IMR-90 (cell line): Measurements from ENCODE around the gene KCNMB3. TPM values are rescaled to one million over a fixed set of nuclear protein-coding genes. Genes with fewer than 3 reads are reported as not detected.

Experiments
- ATAC-seq: fragments of 200-7000 bp; cut with Tn5 transposase; 2 replicates; pipeline ENCODE4 v1.9.1; 2020; ENCODE audit warnings: low read depth, mild to moderate bottlenecking, moderate library complexity
- BruUV-seq: library from RNA; stranded (reverse); fragments of 400-500 nt; replicated peaks from 2 replicates; lab custom pipeline; 2021; lab: Mats Ljungman, UMichigan
- CTCF ChIA-PET: fragments of 300-600 bp; formaldehyde crosslinking; extraction: SDS; loops from one replicate; lab custom pipeline; 2021; ENCODE audit warnings: antibody characterized with exemption; lab: Yijun Ruan, JAX
- POLR2A ChIA-PET: fragments of 300-600 bp; sonication (Branson Sonifier 250); formaldehyde crosslinking; loops from one replicate; lab custom pipeline; 2022; ENCODE audit warnings: antibody characterized with exemption; ENCODE audit not compliant: unreplicated experiment; lab: Charles Lee
- DNase-seq: peaks from one replicate; pipeline ENCODE4 v3.0.0; 2013
- H2AFZ ChIP-seq: replicated peaks from 2 replicates; pipeline ENCODE3; 2013; ENCODE audit warnings: low read length, mild to moderate bottlenecking; ENCODE audit not compliant: poor library complexity
- H2AK5ac ChIP-seq: 2 replicates; pipeline ENCODE4 v1.6.1; 2013; ENCODE audit warnings: low read depth, low read length, inconsistent platforms
- H2AK9ac ChIP-seq: replicated peaks from 2 replicates; pipeline ENCODE3; 2013; ENCODE audit warnings: mild to moderate bottlenecking, low read depth, low read length, moderate library complexity; ENCODE audit not compliant: poor library complexity
- H2BK120ac ChIP-seq: 2 replicates; pipeline ENCODE4 v1.6.1; 2013; ENCODE audit warnings: low read depth, low read length, inconsistent platforms
- H2BK15ac ChIP-seq: 3 replicates; pipeline ENCODE4 v1.6.1; 2013; ENCODE audit warnings: low read depth, low read length, inconsistent platforms
- H2BK20ac ChIP-seq: 2 replicates; pipeline ENCODE4 v1.6.1; 2013; ENCODE audit warnings: low read depth, mild to moderate bottlenecking, inconsistent platforms, low read length, moderate library complexity
- H2BK5ac ChIP-seq: 2 replicates; pipeline ENCODE4 v1.6.1; 2013; ENCODE audit warnings: mild to moderate bottlenecking, low read depth, low read length, inconsistent platforms; ENCODE audit not compliant: poor library complexity, severe bottlenecking
- H3K14ac ChIP-seq: replicated peaks from 2 replicates; pipeline ENCODE4 v1.6.1; 2013; ENCODE audit warnings: low read depth, low read length, inconsistent platforms
- H3K18ac ChIP-seq: 2 replicates; pipeline ENCODE4 v1.6.1; 2013; ENCODE audit warnings: low read depth, low read length, control low read depth
- H3K23ac ChIP-seq: 2 replicates; pipeline ENCODE4 v1.6.1; 2013; ENCODE audit warnings: low read depth, low read length, inconsistent platforms
- H3K27ac ChIP-seq: 2 replicates; pipeline ENCODE4 v1.5.1; 2013; ENCODE audit warnings: mild to moderate bottlenecking, control low read depth, low read length; ENCODE audit not compliant: insufficient read depth
- H3K27me3 ChIP-seq: 2 replicates; pipeline ENCODE4 v1.6.1; 2013; ENCODE audit warnings: low read length; ENCODE audit not compliant: control insufficient read depth, insufficient read depth
- H3K36me3 ChIP-seq: 2 replicates; pipeline ENCODE4 v1.6.1; 2013; ENCODE audit warnings: low read length, mixed read lengths; ENCODE audit not compliant: control insufficient read depth, insufficient read depth
- H3K4ac ChIP-seq: 2 replicates; pipeline ENCODE4 v1.6.1; 2013; ENCODE audit warnings: low read depth, low read length, inconsistent platforms
- H3K4me1 ChIP-seq: 2 replicates; pipeline ENCODE4 v1.6.1; 2013; ENCODE audit warnings: low read length, mixed read lengths; ENCODE audit not compliant: control insufficient read depth, insufficient read depth
- H3K4me2 ChIP-seq: 2 replicates; pipeline ENCODE4 v1.6.1; 2013; ENCODE audit warnings: low read depth, mild to moderate bottlenecking, control low read depth, low read length, moderate library complexity
- H3K4me3 ChIP-seq: 2 replicates; pipeline ENCODE4 v1.5.1; 2013; ENCODE audit warnings: low read depth, mild to moderate bottlenecking, control low read depth, low read length, moderate library complexity; ENCODE audit not compliant: insufficient read depth
- H3K56ac ChIP-seq: 2 replicates; pipeline ENCODE4 v1.6.1; 2013; ENCODE audit warnings: low read length, inconsistent platforms; ENCODE audit not compliant: insufficient read depth; ENCODE audit errors: extremely low read depth
- H3K79me1 ChIP-seq, 2 experiments: 2 replicates each; pipeline ENCODE4 v1.6.1; 2013; ENCODE audit warnings: low read length in 2 of 2, inconsistent platforms in 1 of 2, low read depth in 1 of 2
- H3K9ac ChIP-seq: 2 replicates; pipeline ENCODE4 v1.6.1; 2013; ENCODE audit warnings: low read depth, low read length, control low read depth
- H3K9me1 ChIP-seq: 2 replicates; pipeline ENCODE4 v1.6.1; 2013; ENCODE audit warnings: low read length, inconsistent platforms; ENCODE audit not compliant: insufficient read depth
- H3K9me3 ChIP-seq: 2 replicates; pipeline ENCODE4 v1.6.1; 2013; ENCODE audit warnings: low read length; ENCODE audit not compliant: control insufficient read depth, insufficient read depth
- H4K20me1 ChIP-seq: 2 replicates; pipeline ENCODE4 v1.6.1; 2013; ENCODE audit warnings: low read length, inconsistent platforms; ENCODE audit not compliant: insufficient read depth
- H4K5ac ChIP-seq: 2 replicates; pipeline ENCODE4 v1.6.1; 2013; ENCODE audit warnings: mild to moderate bottlenecking, low read depth, low read length, control low read depth
- H4K8ac ChIP-seq, 2 experiments: 2 replicates each; pipeline ENCODE4 v1.6.1; 2013; ENCODE audit warnings: low read depth in 2 of 2, low read length in 2 of 2, control low read depth in 1 of 2, inconsistent platforms in 1 of 2
- H4K91ac ChIP-seq: 2 replicates; pipeline ENCODE4 v1.6.1; 2013; ENCODE audit warnings: low read depth, low read length, inconsistent platforms; ENCODE audit not compliant: insufficient read depth
- BHLHE40 ChIP-seq: fragments of 150-350 bp; IDR thresholded peaks from 2 replicates; pipeline ENCODE4 v1.6.1; 2016; ENCODE audit warnings: mild to moderate bottlenecking, low read depth, low read length
- CEBPB ChIP-seq: IDR thresholded peaks from 2 replicates; pipeline ENCODE4 v1.6.1; 2012; ENCODE audit warnings: low read depth, low read length, improper control_type of control experiment
- CHD1 ChIP-seq: IDR thresholded peaks from 2 replicates; pipeline ENCODE4 v1.6.1; 2012; ENCODE audit warnings: low read depth, low read length, improper control_type of control experiment
- CTCF ChIP-seq: conservative IDR thresholded peaks from 2 replicates; pipeline ENCODE4 v1.5.1; 2012; ENCODE audit warnings: mild to moderate bottlenecking, low read depth, low read length, improper control_type of control experiment
- FOS ChIP-seq: fragments of 150-350 bp; IDR thresholded peaks from 2 replicates; pipeline ENCODE4 v1.6.1; 2016; ENCODE audit warnings: low read depth, low read length
- MAFK ChIP-seq: IDR thresholded peaks from 2 replicates; pipeline ENCODE4 v1.6.1; 2012; ENCODE audit warnings: low read depth, low read length, improper control_type of control experiment
- MAZ ChIP-seq: IDR thresholded peaks from 2 replicates; pipeline ENCODE4 v1.6.1; 2012; ENCODE audit warnings: low read depth, mild to moderate bottlenecking, low read length, improper control_type of control experiment, moderate library complexity, borderline replicate concordance
- MXI1 ChIP-seq: IDR thresholded peaks from 2 replicates; pipeline ENCODE4 v1.6.1; 2012; ENCODE audit warnings: low read depth, mild to moderate bottlenecking, low read length, moderate library complexity, borderline replicate concordance
- NFE2L2 ChIP-seq: fragments of 150-350 bp; IDR thresholded peaks from 2 replicates; pipeline ENCODE4 v1.6.1; 2016; ENCODE audit warnings: low read depth, mild to moderate bottlenecking, low read length
- POLR2A ChIP-seq: IDR thresholded peaks from 2 replicates; pipeline ENCODE4 v1.6.1; 2012; ENCODE audit warnings: mild to moderate bottlenecking, low read depth, low read length
- RCOR1 ChIP-seq: IDR thresholded peaks from 2 replicates; pipeline ENCODE4 v1.6.1; 2012; ENCODE audit warnings: mild to moderate bottlenecking, low read length, improper control_type of control experiment; ENCODE audit not compliant: insufficient replicate concordance
- RFX5 ChIP-seq: IDR thresholded peaks from 2 replicates; pipeline ENCODE4 v1.8.0; 2012; ENCODE audit warnings: low read depth, mild to moderate bottlenecking, low read length, moderate library complexity
- SMC3 ChIP-seq: fragments of 150-350 bp; IDR thresholded peaks from 2 replicates; pipeline ENCODE4 v1.6.1; 2016; ENCODE audit warnings: low read depth, mild to moderate bottlenecking, antibody characterized with exemption, low read length, moderate library complexity
- WGBS, 2 experiments: methylation state at CpG; one replicate each; pipeline versions ENCODE4 v1.1.5 to v1.1.7; 2013; ENCODE audit warnings: missing lambda C conversion rate in 2 of 2; ENCODE audit not compliant: insufficient read length in 1 of 2; ENCODE audit errors: extremely low coverage in 2 of 2; 5-methylcytosine and 5-hydroxymethylcytosine counted together
- dilution Hi-C: fragments of 300-500 bp; cut with HindIII; formaldehyde crosslinking; loops from one replicate; pipeline ENCODE4 v1.14.3; 2018; ENCODE audit warnings: low sequenced_read_pairs; ENCODE audit not compliant: unreplicated experiment
- in situ Hi-C: fragments of 300-500 bp; cut with MboI; formaldehyde crosslinking; loops from 3 replicates; pipeline ENCODE4 v1.14.3; 2019; ENCODE audit warnings: low sequenced_read_pairs, inconsistent platforms, mixed read lengths
- intact Hi-C: fragments of 100-400 bp; cut with micrococcal nuclease; formaldehyde crosslinking; loops from 2 replicates; pipeline ENCODE4 v1.10.0; 2022
- polyA plus RNA-seq, 3 experiments: library from polyadenylated mRNA; depleted of rRNA; stranded (reverse); fragments of >200 nt; gene quantifications; 2 replicates each; pipeline ENCODE4 v1.2.3, GENCODE V29; 2012; ENCODE audit warnings: low replicate concordance in 1 of 3
- total RNA-seq: library from RNA; depleted of rRNA; stranded (reverse); fragments of >200 nt; gene quantifications from 2 replicates; pipeline ENCODE4 v1.2.3, GENCODE V29; 2012
- TF ChIP-seq, protein P1 (sequence below): fragments of 150-350 bp; IDR thresholded peaks from 2 replicates; pipeline ENCODE4 v1.6.1; 2017; ENCODE audit warnings: mild to moderate bottlenecking, antibody characterized with exemption, low read length, low read depth
- TF ChIP-seq, protein P2 (sequence below): fragments of 150-350 bp; IDR thresholded peaks from 2 replicates; pipeline ENCODE4 v1.6.1; 2016; ENCODE audit warnings: low read depth, mild to moderate bottlenecking, low read length, moderate library complexity, borderline replicate concordance

KCNMB3 gene
- total and polyA plus RNA-seq, 2 of the 4 experiments (the other 2 are of a cell fraction): 0.72 to 1.2 TPM

DNA sequence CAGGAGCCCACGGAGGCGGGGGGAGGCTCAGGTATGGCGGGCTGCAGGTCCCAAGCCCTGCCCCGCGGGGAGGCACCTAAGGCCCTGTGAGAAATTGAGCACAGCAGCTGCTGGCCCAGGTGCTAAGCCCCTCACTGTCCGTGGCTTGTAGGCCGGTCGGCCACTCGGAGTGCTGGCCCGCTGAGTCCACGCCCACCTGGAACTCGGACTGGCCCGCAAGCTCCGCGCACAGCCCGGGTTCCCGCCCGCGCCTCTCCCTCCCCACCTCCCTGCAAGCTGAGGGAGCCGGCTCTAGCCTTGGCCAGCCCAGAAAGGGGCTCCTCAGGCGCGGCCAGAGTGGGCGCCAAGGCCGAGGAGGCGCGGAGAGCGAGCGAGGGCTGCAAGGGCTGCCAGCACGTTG lies 12.2 kb upstream of the KCNMB3 start:
- DNase-seq: no peak
- no peak for ATAC-seq
- ChIA-PET CTCF (no interaction called here), POLR2A (interaction anchor here (0.6 kb wide), 1 partner anchor 187 kb away, joined by 5 read pairs; no protein-coding TSS in a partner anchor)
- Histone ChIP-seq H3K79me1 (no peaks in the 10 kb centered on the region), H4K20me1 (no peaks in the 10 kb centered on the region), H2AFZ (no peak overlapping the region), H3K27ac (no peak overlapping the region), H3K4me1 (no peaks in the 10 kb centered on the region), H3K9me1 (no peaks in the 10 kb centered on the region), H3K23ac (no peak overlapping the region), H4K8ac (no peak overlapping the region), H3K4me2 (no peak overlapping the region), H3K14ac (no peak overlapping the region), H3K9me3 (peaks cover 3% of the 10 kb centered on the region; the same call in 1 of the 2 replicates), H2AK5ac (no peak overlapping the region), H2BK5ac (no peak overlapping the region), H4K5ac (no peak overlapping the region), H4K91ac (no peak overlapping the region), H2BK120ac (no peak overlapping the region), H3K18ac (no peak overlapping the region), H3K36me3 (no peaks in the 10 kb centered on the region), H3K56ac (no peak overlapping the region), H3K27me3 (peaks cover 3% of the 10 kb centered on the region; the same call in 1 of the 2 replicates), H2BK15ac (no peak overlapping the region), H3K9ac (no peak overlapping the region), H3K4ac (no peak overlapping the region), H2BK20ac (no peak overlapping the region), H2AK9ac (no peak overlapping the region), H3K4me3 (no peak overlapping the region)
- dilution Hi-C loops (no loop called here), in situ Hi-C loops (no loop called here), intact Hi-C loops (no loop called here)
- no TSS peak for BruUV-seq
- 100% methylated on average over 1 of the region's 29 CpGs; no CpG with 5 or more reads in 1 of the 2 experiments for WGBS, 2 experiments
- TF ChIP-seq POLR2A (no peak), RFX5 (no peak), CEBPB (no peak), RCOR1 (no peak), CTCF (no peak), FOS (no peak), MAZ (no peak), NFE2L2 (no peak), SMC3 (no peak), MAFK (no peak), MXI1 (no peak), BHLHE40 (no peak), CHD1 (no peak)
- TF ChIP-seq, protein P1, sequence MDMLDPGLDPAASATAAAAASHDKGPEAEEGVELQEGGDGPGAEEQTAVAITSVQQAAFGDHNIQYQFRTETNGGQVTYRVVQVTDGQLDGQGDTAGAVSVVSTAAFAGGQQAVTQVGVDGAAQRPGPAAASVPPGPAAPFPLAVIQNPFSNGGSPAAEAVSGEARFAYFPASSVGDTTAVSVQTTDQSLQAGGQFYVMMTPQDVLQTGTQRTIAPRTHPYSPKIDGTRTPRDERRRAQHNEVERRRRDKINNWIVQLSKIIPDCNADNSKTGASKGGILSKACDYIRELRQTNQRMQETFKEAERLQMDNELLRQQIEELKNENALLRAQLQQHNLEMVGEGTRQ: no peak
- TF ChIP-seq, protein P2, sequence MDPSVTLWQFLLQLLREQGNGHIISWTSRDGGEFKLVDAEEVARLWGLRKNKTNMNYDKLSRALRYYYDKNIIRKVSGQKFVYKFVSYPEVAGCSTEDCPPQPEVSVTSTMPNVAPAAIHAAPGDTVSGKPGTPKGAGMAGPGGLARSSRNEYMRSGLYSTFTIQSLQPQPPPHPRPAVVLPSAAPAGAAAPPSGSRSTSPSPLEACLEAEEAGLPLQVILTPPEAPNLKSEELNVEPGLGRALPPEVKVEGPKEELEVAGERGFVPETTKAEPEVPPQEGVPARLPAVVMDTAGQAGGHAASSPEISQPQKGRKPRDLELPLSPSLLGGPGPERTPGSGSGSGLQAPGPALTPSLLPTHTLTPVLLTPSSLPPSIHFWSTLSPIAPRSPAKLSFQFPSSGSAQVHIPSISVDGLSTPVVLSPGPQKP: no peak
